ENCODE data around the gene SFRP2. TPM values are rescaled to one million over a fixed set of nuclear protein-coding genes. Genes with fewer than 3 reads are reported as not detected.

The SFRP2 gene, protein sequence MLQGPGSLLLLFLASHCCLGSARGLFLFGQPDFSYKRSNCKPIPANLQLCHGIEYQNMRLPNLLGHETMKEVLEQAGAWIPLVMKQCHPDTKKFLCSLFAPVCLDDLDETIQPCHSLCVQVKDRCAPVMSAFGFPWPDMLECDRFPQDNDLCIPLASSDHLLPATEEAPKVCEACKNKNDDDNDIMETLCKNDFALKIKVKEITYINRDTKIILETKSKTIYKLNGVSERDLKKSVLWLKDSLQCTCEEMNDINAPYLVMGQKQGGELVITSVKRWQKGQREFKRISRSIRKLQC
- total RNA-seq: 1.3 and 3.2 TPM in 2 replicates
- long read RNA-seq, partial matches to known transcripts: 0 of 1 reads
- long read RNA-seq, other reads (novel, unspliced or antisense): 0 of 1 reads

DNA sequence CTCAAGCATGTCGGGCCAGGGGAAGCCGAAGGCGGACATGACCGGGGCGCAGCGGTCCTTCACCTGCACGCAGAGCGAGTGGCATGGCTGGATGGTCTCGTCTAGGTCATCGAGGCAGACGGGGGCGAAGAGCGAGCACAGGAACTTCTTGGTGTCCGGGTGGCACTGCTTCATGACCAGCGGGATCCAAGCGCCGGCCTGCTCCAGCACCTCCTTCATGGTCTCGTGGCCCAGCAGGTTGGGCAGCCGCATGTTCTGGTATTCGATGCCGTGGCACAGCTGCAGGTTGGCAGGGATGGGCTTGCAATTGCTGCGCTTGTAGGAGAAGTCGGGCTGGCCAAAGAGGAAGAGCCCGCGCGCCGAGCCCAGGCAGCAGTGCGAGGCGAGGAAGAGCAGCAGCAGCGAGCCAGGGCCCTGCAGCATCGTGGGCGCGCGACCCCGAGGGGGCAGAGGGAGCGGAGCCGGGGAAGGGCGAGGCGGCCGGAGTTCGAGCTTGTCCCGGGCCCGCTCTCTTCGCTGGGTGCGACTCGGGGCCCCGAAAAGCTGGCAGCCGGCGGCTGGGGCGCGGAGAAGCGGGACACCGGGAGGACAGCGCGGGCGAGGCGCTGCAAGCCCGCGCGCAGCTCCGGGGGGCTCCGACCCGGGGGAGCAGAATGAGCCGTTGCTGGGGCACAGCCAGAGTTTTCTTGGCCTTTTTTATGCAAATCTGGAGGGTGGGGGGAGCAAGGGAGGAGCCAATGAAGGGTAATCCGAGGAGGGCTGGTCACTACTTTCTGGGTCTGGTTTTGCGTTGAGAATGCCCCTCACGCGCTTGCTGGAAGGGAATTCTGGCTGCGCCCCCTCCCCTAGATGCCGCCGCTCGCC lies at the start of gene SFRP2:
TSS of gene SFRP2 (minus strand) at position 671 of the 864 bp plus-strand sequence. CDS start at position 423, 248 bp downstream.
- Mint-ChIP-seq H3K27ac (peak within 1 kb of the TSS; percentile 49), H3K9me3 (ENCODE audit: low read depth) (no peaks in the 10 kb centered on the region), H3K4me3 (ENCODE audit: low read depth) (peak within 1 kb of the TSS; percentile 66), H3K27me3 (peaks cover 83% of the 10 kb centered on the region), H3K36me3 (ENCODE audit: insufficient read depth) (no peaks in the 10 kb centered on the region), H3K4me1 (ENCODE audit: low read depth) (peaks cover 20% of the 10 kb centered on the region)
- TF ChIP-seq, protein P1, sequence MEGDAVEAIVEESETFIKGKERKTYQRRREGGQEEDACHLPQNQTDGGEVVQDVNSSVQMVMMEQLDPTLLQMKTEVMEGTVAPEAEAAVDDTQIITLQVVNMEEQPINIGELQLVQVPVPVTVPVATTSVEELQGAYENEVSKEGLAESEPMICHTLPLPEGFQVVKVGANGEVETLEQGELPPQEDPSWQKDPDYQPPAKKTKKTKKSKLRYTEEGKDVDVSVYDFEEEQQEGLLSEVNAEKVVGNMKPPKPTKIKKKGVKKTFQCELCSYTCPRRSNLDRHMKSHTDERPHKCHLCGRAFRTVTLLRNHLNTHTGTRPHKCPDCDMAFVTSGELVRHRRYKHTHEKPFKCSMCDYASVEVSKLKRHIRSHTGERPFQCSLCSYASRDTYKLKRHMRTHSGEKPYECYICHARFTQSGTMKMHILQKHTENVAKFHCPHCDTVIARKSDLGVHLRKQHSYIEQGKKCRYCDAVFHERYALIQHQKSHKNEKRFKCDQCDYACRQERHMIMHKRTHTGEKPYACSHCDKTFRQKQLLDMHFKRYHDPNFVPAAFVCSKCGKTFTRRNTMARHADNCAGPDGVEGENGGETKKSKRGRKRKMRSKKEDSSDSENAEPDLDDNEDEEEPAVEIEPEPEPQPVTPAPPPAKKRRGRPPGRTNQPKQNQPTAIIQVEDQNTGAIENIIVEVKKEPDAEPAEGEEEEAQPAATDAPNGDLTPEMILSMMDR (IDR thresholded peaks at IDR 0.05; ENCODE audit: unreplicated experiment): no peak
- DNase-seq (ENCODE audit: low spot score, unreplicated experiment): no peak

DNA sequence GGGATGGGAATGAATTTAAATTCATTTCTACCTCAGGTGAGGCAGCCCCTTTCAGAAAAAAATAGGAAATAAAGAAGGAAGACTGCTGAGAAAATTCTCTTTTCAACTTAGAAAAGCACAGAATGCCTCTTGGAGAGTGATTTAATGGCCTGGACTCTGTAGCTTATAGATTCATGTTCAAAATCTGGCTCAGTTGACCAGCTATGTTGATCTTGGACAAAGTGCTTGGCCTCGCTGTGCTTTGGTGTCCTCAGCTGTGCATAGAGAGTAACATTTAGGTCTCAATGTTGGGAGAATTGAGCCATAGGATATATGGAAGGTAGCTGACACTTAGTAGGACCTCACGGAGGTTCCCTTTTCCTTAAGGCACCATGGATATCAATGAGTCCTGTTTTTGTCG lies 49.7 kb upstream of the SFRP2 start:
- no peak for DNase-seq (ENCODE audit: low spot score, unreplicated experiment)
- TF ChIP-seq, protein P1 (IDR thresholded peaks at IDR 0.05; ENCODE audit: unreplicated experiment): no peak
- no peaks in the 10 kb centered on the region for H3K27me3 Mint-ChIP-seq
- H3K4me3 Mint-ChIP-seq (ENCODE audit: low read depth): no peak overlapping the region
- no peaks in the 10 kb centered on the region for H3K4me1 Mint-ChIP-seq (ENCODE audit: low read depth)
- H3K27ac Mint-ChIP-seq: no peak overlapping the region
- no peaks in the 10 kb centered on the region for H3K9me3 Mint-ChIP-seq (ENCODE audit: low read depth)
- no peaks in the 10 kb centered on the region for H3K36me3 Mint-ChIP-seq (ENCODE audit: insufficient read depth)

DNA sequence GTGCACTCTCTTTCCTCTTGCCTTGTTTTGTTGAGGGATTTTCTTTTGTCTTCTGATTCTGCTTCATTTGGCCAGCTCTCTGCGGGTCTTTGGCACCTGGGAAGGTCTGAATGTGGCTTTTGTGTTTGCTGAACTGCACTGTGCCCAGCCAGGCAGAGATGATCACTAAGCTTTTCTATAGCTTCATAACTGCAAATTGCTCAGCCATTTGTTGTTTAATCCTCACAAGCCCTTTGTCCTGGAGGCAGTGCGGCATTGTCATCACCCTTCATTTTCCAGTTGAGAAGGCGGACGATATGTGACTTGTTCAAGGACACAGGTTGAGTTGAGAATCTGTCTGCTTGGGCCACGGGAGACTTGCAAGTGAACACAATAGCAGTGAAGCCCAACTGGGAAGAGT lies 46.0 kb upstream of the SFRP2 start:
- no peak for DNase-seq (ENCODE audit: low spot score, unreplicated experiment)
- Mint-ChIP-seq H3K9me3 (ENCODE audit: low read depth) (no peaks in the 10 kb centered on the region), H3K36me3 (ENCODE audit: insufficient read depth) (no peaks in the 10 kb centered on the region), H3K27ac (no peak overlapping the region), H3K4me3 (ENCODE audit: low read depth) (no peak overlapping the region), H3K27me3 (peaks cover 7% of the 10 kb centered on the region), H3K4me1 (ENCODE audit: low read depth) (no peaks in the 10 kb centered on the region)
- TF ChIP-seq, protein P1 (IDR thresholded peaks at IDR 0.05; ENCODE audit: unreplicated experiment): no peak

DNA sequence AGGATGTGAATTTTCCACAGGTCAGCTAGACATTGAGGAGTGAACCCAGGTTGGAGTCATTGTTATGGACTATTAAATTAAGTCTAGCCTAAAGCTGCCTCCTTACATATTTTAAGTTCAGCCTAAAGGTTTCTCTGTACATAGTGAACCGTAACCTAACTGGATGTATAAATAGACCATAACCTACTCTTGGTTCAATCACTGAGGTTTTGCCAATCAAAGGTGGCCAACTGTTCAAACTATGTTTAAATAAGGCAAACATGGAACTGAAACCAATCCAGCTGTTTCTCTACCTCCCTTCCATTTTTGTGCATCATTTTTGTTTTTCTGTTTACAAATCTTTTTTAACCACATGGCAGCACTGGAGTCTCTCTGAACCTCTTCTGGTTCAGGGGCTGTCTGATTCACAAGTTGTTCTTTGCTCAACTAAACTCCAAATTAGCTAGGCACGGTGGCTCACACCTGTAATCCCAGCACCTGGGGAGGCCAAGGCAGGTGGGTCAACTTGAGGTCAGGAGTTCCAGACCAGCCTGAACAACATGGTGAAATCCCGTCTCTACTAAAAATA lies 43.9 kb upstream of the SFRP2 start:
- H3K36me3 Mint-ChIP-seq (ENCODE audit: insufficient read depth): no peaks in the 10 kb centered on the region
- H3K27ac Mint-ChIP-seq: no peak overlapping the region
- peaks cover 7% of the 10 kb centered on the region for H3K27me3 Mint-ChIP-seq
- no peaks in the 10 kb centered on the region for H3K4me1 Mint-ChIP-seq (ENCODE audit: low read depth)
- H3K9me3 Mint-ChIP-seq (ENCODE audit: low read depth): no peaks in the 10 kb centered on the region
- TF ChIP-seq, protein P1 (IDR thresholded peaks at IDR 0.05; ENCODE audit: unreplicated experiment): no peak
- DNase-seq (ENCODE audit: low spot score, unreplicated experiment): no peak
- no peak overlapping the region for H3K4me3 Mint-ChIP-seq (ENCODE audit: low read depth)

DNA sequence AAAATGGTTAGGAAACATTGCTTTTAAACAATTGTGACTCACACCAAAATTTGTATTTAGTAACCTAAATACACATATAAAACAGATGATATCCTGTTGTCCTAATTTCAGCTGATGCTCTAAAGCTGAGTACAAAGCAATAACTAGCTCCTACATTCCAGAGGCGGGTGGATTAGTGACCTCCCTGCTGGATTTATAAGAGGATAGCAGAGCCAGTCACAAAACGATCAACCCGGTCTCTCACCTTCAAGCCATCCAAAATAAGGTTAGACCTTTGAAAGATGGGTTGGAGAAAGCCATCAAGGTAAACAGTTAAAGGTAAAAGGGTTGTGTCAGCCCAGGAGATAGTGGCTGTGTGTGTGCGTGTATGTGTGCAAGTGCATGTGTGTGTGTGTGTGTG lies 43.2 kb upstream of the SFRP2 start:
- peaks cover 7% of the 10 kb centered on the region for H3K27me3 Mint-ChIP-seq
- DNase-seq (ENCODE audit: low spot score, unreplicated experiment): no peak
- H3K4me3 Mint-ChIP-seq (ENCODE audit: low read depth): no peak overlapping the region
- H3K27ac Mint-ChIP-seq: no peak overlapping the region
- TF ChIP-seq, protein P1 (IDR thresholded peaks at IDR 0.05; ENCODE audit: unreplicated experiment): no peak
- H3K4me1 Mint-ChIP-seq (ENCODE audit: low read depth): no peaks in the 10 kb centered on the region
- H3K36me3 Mint-ChIP-seq (ENCODE audit: insufficient read depth): no peaks in the 10 kb centered on the region
- no peaks in the 10 kb centered on the region for H3K9me3 Mint-ChIP-seq (ENCODE audit: low read depth)

Data from progenitor cell of endocrine pancreas (in vitro differentiated cells).